Ovary (tissue), 3 donors: ENCODE measurements around the gene GJD3.

Experiments used
- CTCF ChIP-seq, 3 donors: fragments of 450-650 bp in 2 of 3; fragments of 200-600 bp in 1 of 3; IDR thresholded peaks; one replicate each; pipeline versions ENCODE4 v1.5.1 to v1.8.0; 2016 to 2022; ENCODE audit warnings: antibody characterized with exemption in 3 of 3, mild to moderate bottlenecking in 1 of 3
- EP300 ChIP-seq: sonication (generic); formaldehyde crosslinking; IDR thresholded peaks from one replicate; pipeline ENCODE4 v1.6.1; 2017; ENCODE audit warnings: antibody characterized with exemption
- donor health status: DM: no; HTN: no; CAD: no.

GRCh38 chr17:40369923-40370322 is 5.4 kb upstream of the GJD3 start:
- TF ChIP-seq CTCF (IDR thresholded peaks at IDR 0.05): no peak
- TF ChIP-seq EP300: no peak
